Measurements from ENCODE around the gene FUOM. TPM values are rescaled to one million over a fixed set of nuclear protein-coding genes. Genes with fewer than 3 reads are reported as not detected.

Gene FUOM
- total and polyA plus RNA-seq, 12 donors = 4.8 to 47.9 (median 15.8) TPM

- TF ChIP-seq CTCF (IDR thresholded peaks at IDR 0.05) (no peak), POLR2A (IDR thresholded peaks at IDR 0.05) (no peak)
- intact Hi-C loops (cut with DNase I) = no loop called here
- Histone ChIP-seq H3K36me3 (replicated peaks in 1 of 2) (no peaks in the 10 kb centered on the region), H3K4me3 (peak overlapping the region in 1 of 4 donors; percentile 54), H3K4me1 (replicated peaks in 1 of 2) (peaks cover 9 to 11% of the 10 kb centered on the region in 2 donors), H3K27me3 (peaks cover 22% of the 10 kb centered on the region), H3K9me3 (replicated peaks in 1 of 3) (no peaks in the 10 kb centered on the region), H3K27ac (peak overlapping the region in 1 of 5 donors; percentile 62)
- 0 to 3% (median 2%) methylated on average over 4 to 75 of the region's 75 CpGs; no CpG with 5 or more reads in 1 of the 4 donors for WGBS, 4 donors
- DNase-seq = peak in 6 of 7 donors; percentile 46 to 91 (median 70)
These were observed 22.3 kb downstream of the FUOM start for GRCh38 chr10:133335246-133336117.

- Histone ChIP-seq H3K4me1 (replicated peaks in 1 of 2) (peaks cover 9 to 15% of the 10 kb centered on the region in 2 donors), H3K9me3 (replicated peaks in 1 of 3) (no peaks in the 10 kb centered on the region), H3K27ac (peak overlapping the region in 1 of 5 donors; percentile 62), H3K27me3 (peaks cover 22% of the 10 kb centered on the region), H3K36me3 (replicated peaks in 1 of 2) (no peaks in the 10 kb centered on the region), H3K4me3 (peak overlapping the region in 1 of 4 donors; percentile 54)
- DNase-seq = peak in 1 of 7 donors; percentile 68
- WGBS, 4 donors = 13 to 35% (median 23%) methylated on average over 11 to 51 of the region's 51 CpGs
- intact Hi-C loops (cut with DNase I) = no loop called here
- no peak for TF ChIP-seq CTCF (IDR thresholded peaks at IDR 0.05)
- no peak for TF ChIP-seq POLR2A (IDR thresholded peaks at IDR 0.05)
These were observed 23.1 kb downstream of the FUOM start for GRCh38 chr10:133334503-133335245.

- intact Hi-C loops (cut with DNase I) = no loop called here
- DNase-seq = no peak
- H3K4me1 ChIP-seq (replicated peaks in 1 of 2) = peaks cover 9 to 19% of the 10 kb centered on the region in 2 donors
- H3K27me3 ChIP-seq = peaks cover 30% of the 10 kb centered on the region
- no peaks in the 10 kb centered on the region for H3K9me3 ChIP-seq (replicated peaks in 1 of 3)
- H3K27ac ChIP-seq = no peak overlapping the region
- no peaks in the 10 kb centered on the region for H3K36me3 ChIP-seq (replicated peaks in 1 of 2)
- TF ChIP-seq POLR2A (IDR thresholded peaks at IDR 0.05) (no peak), CTCF (IDR thresholded peaks at IDR 0.05) (no peak)
- WGBS, 4 donors = 77 to 81% (median 79%) methylated on average over 27 to 30 of the region's 30 CpGs
- H3K4me3 ChIP-seq = no peak overlapping the region
These were observed 24.7 kb downstream of the FUOM start for GRCh38 chr10:133332936-133333699.
